GM19238 (cell line): ENCODE results near the gene WDR6.
A peak's percentile ranks its signal among the peaks of the same experiment; 100 is the strongest.
"Not testable (repeated sequence)": the region's sequence is repeated elsewhere in the genome, so short reads cannot be mapped to it uniquely, and the experiment has no call there.

Source experiments
- DNase-seq: peaks from one replicate; pipeline ENCODE4 v3.0.0; 2011; ENCODE audit warnings: low spot score; ENCODE audit not compliant: insufficient read length

WDR6 gene

DNA sequence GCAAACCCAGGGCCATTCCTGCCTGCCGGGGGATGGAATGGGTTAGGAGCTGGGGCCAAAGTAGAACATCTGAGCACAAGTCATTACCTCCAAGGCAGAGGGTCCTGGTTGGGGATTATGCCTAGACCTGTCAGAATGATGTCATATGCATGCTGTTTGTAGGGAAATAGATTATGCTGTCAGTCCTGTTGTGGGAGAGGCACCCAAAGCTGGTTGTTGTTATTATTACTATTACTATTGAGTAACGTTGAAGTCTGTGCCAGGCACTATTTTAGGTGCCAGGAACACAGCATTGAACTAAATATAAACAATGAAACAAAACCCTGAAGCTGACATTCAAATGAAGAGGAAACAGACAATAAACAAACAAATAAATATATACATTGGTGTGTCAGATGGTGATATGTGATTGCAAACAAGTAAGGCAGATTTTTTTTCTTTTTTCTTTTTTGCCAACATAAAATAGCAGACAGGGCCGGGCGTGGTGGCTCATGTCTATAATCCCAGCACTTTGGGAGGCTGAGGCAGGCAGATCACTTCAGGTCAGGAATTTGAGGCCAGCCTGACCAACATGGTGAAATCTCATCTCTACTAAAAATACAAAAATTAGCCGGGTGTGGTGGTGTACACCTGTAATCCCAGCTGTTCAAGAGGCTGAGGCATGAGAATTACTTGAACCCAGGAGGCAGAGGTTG lies 15.2 kb upstream of the WDR6 start:
- DNase-seq = no peak

DNA sequence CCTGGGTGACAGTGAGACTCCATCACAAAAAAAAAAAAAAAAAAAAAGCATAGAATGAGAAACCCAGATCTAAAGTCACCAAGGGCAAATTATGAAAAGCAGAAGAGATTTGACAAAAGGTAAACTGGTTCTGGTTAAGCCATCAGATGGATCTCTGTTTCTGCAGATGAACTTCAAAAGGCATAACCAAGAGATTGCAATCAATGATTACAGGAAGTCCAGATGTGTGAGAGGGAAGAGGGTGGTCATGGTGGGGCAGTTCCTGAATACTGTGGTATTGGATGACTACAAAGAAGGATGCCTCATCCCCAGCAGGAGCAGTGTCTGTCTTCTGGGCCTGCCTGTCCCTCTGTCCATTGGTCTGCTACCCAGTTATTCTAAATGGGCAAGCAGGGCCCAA lies 13.4 kb upstream of the WDR6 start:
- DNase-seq = no peak

DNA sequence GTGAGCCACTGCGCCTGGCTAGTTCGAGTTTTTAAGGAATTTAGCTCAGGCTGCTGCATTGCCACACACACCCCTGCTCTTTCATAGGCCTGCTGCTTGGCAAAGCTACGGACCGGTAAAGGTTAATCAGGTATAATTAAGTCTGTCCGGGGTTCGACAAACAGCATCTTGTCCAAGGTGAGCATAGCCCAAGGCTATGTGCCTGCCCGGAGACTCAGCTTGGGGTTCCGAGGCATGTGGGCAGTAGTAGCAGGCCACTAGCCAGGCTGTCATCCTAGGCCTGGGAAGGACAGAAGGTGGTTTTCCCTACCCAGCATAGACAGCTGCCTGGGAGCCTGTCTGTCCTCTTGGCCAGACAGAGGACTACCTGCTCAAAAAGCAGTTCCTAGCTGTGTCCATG lies 10.6 kb upstream of the WDR6 start:
- no peak for DNase-seq

DNA sequence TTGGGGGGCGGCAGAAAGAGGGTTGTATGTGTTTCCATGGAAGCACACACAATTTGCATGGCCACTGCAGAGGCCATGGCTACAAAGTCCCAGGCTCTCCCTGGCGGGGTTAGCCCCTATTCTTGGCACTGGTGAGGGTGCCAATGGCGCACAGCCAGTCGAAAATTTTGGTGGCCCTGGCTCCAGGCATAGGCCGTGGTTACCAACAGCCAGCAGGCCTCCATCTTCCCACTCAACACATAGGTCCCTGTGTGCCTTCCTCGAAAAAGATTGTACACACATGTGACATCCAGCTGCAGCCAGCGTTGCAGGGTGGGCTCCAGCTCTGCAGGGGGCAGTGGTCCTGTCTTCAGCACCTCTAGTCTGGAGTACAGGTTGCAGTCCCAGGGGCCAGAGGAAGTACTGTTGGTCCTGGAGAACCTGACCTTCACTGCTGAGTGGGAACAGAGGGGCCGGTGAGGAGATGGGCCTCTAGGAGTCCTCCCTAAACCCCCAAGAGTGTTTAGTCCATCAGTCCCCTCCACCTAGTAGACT lies 10.0 kb upstream of the WDR6 start:
- no peak for DNase-seq

DNA sequence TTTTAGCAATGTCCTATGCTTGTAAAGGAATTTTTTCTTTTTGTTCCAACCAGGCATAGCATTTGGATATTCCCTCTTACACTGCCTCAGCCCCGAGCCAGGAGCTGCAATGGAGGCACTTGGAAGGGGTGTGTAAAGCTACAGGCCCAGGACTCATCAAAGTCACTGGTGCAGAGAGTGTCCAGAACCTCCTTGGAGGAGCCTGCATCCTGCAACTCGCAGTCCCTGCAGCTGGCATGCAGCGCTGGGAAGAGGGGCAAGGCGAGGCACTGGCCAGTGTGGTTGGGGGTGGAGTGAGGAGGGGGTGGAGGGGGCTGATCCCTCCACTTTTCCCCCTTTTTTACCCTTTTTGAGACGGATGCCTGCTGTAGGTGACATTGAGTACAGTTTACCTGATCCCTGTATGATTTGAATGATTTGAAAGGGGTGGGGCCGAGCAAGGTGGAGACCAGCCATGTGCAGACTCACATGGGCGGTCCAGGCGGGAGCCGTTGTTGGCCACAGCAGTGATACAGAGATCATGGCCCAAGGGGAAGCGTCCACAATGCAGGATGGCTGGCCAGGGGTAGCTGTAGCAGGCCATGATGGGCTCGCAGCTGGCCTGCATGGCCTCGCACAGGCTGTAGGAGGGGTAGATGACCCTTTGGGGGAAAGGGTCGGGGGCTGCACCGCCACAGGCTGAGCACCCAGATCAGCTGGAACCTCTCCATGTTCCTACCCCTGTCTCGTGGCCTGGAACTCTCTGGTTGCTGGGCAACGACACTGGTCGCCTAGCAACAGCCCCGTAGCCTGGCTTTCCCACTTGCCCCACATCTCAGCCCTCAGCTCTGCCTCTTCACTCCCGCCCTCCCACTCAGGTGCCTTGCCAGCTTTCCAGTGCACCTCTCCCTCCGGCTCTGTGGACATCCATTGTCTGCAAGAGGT lies 9.2 kb upstream of the WDR6 start:
- no peak for DNase-seq

DNA sequence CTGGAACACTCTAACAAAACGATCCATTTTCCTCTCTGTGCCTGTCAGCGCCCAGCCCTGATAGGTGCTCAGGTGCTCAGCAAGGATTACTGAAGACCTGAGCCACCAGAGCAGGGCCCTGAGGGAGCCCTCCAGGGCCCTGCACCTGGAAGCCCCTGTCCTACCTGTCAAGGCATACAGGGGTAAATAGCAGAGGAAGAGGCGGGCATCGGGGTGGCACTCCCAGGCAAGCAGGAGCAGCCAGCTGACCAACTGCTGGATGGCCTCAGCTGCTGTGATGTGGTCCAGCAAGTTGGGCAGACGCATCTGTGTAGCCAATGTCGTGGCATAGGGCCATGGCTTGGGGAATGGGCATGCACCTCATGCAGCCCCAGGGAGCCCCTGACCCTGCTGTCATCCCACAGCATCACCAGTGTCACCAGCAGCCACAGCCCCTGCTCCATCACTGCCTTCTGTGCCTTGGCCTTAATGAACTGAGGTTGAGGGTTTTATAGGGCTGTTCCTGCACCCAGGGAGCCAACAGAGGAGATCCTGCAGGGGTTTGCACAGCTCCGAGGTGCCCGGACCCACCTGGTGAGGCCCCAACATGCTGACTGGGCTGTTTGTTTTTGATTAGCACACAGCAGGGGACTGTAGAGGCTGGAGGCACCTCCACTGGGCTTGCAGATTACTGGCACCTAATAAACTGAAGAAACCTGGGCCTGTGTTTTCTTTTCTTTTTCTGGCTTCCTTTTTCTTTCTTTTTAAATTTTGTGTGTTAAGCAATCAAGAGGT lies 7.9 kb upstream of the WDR6 start:
- DNase-seq = no peak

DNA sequence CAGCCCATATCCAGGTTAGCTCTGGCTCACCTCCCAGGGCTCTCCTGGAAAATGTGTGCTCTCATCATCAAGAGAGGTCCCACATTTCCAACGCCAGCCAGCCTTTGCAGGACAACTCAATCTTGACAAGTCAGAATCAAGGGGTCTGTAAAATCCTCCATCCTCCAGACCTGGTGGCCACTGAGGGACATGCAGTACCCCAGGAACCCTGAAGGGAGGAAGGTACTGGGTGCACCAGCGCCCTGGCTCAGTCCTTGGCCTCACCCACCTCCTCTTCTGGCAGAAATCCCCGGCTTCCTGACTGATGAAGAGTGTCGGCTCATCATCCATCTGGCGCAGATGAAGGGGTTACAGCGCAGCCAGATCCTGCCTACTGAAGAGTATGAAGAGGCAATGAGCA lies 6.0 kb upstream of the WDR6 start:
- no peak for DNase-seq

DNA sequence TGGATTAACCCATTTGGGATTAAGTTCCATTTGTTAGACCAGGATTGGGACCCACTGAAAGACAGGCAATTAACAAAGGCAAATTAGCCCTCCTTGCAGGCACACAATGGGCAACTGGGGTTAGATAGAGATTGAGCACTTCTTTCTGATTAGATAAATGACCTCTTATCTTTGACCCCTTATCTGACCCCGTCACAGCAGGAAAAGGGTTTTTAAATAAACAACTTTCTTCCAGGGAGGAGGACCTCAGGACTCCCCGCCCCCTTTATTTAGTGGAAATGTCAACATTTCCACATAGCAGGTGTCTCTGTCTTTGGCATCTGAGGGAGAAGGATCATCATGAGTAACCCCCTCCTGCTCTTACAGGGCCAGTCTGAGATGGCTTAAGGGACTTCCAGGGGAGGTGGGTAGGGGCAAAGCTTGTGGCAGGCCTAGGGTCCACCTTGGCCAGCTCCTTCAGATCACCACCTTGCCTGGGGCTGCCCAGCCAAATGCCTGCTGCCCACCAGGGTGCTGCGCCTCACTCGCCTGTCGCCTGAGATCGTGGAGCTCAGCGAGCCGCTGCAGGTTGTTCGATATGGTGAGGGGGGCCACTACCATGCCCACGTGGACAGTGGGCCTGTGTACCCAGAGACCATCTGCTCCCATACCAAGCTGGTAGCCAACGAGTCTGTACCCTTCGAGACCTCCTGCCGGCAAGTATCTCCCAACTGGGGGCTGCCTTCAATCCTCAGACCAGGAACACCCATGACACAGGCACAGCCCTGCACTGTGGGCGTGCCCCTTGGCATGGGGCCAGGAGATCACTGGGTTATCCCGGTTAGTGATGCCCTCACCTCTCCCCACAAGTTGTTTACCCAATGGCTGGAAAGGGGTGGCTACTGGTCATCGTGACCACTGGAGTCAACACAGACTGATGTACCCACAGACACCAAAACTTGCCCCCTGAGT lies 2.6 kb upstream of the WDR6 start:
- DNase-seq = no peak

DNA sequence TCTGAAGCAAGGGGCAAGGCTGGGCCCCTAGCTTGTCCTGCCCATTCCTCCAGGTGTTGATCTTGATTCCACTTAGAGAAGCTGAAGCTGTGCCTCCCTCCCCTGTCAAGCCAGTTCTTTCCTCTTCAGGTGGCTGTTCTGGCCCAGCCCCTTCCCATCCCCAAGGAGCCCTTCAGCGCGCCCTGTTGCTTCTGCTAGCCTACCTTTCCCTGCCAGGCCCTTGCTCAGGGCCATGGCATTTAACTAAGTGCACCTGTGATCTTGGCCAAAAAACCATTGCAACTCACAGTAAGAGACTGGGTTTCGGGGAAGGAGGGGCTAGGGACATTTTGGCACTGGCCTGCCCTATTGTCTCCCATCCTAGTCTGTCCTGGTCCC lies 1.9 kb upstream of the WDR6 start:
- DNase-seq = no peak

DNA sequence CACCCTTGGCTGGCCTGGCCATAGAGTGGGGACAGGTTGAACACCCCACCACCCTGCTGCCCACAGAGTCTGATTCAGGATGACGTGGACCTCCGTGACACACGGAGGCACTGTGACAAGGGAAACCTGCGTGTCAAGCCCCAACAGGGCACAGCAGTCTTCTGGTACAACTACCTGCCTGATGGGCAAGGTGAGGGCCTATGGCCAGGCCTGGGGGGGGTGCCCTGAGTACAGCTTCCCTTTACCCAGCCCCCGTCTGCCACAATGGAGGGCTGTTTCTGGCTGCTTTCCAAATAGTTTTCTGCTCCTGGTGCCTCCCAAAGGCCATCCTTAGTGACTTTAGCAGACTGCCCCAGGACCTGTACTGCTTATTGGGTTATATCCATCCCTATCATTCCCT lies 1.2 kb upstream of the WDR6 start:
- DNase-seq = no peak

DNA sequence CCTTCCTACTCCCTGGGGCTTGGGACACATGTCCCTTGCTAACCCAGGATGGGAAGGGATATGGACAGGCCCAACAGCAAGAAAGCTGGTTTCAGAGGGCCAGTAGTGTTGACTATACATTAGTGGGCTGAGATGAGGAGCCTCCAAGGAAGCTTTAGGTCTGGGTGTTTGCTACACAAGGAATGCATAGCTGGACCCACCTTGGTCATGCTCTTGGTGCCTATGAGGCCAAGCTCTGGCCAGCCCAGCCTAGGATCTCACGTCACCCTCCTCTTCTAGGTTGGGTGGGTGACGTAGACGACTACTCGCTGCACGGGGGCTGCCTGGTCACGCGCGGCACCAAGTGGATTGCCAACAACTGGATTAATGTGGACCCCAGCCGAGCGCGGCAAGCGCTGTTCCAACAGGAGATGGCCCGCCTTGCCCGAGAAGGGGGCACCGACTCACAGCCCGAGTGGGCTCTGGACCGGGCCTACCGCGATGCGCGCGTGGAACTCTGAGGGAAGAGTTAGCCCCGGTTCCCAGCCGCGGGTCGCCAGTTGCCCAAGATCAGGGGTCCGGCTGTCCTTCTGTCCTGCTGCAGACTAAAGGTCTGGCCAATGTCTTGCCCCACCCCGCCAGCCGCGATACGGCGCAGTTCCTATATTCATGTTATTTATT lies 653 bp upstream of the WDR6 start:
- DNase-seq = no peak

DNA sequence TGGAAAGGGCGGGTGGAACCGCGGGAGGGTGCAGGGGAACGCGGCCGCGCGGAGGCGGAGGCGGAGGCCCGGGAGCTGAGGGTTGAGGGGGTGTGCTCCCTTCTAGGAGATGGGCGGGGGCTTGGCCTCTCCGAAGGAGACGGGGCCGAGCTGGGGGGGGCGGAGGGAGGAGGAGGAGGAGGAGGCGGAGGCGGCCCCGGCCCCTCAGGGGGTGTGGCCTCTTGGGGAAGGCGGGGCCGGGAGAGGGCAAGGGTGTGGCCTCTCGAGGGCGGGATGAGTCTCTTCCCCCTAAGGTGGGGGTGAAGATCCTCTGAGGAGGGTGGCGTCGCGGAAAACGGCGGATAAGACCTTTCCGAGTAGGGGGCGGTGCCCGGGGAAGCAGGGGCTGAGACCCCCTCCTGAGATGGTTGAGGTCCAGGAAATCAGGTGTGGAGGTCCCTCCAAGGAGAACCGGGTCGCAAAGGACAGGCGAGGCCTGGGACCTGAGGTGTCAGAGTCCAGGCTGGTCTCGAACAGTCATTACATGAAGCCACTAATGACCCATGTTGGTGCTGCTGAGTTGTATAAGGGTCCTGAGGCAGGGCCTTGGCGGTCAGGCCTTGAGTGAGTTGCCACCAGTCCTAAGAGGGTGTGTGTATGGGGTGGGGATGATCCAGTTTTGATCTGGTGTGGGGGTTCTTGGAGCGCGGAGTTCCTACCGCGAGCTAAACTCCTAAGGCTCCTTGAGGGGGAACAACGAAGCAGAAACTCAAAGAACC lies 759 bp downstream of the WDR6 start:
- peak; percentile 77 for DNase-seq

DNA sequence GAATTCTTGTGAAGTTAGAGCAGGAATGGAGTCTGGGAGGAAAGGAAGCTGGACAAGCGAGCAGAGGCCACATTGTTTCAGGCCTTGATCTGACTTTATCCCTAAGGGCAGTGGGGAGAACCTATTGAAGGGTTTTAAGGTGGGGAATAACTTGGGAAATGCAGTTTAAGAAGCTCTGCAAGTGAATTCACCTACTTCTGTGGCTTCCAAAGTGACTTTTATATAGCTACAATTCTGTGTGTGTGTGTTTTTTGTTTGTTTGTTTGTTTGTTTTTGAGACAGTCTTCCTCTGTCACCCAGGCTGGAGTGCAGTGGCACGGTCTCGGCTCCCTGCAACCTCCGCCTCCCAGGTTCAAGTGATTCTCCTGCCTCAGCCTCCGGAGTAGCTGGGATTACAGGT lies 1.4 kb downstream of the WDR6 start:
- DNase-seq = not testable (repeated sequence)

DNA sequence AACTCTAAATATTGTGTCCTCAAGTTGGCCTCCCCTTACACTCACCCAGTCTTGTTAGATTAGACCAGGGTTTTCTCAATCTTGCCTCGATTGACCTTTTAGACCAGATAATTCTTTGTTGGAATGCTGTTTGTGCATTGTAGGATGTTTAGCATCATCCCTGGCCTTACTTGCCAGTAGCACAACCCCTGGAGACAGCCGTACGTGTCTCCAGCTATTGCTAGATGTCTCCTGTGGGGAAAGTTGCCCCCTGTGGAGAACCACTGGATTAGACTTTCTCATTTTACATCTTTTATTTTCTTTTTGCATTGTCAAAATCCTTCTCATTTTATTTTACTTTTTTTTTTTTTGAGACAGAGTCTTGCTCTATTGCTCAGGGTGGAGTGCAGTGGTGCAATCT lies 2.2 kb downstream of the WDR6 start:
- DNase-seq = no peak

DNA sequence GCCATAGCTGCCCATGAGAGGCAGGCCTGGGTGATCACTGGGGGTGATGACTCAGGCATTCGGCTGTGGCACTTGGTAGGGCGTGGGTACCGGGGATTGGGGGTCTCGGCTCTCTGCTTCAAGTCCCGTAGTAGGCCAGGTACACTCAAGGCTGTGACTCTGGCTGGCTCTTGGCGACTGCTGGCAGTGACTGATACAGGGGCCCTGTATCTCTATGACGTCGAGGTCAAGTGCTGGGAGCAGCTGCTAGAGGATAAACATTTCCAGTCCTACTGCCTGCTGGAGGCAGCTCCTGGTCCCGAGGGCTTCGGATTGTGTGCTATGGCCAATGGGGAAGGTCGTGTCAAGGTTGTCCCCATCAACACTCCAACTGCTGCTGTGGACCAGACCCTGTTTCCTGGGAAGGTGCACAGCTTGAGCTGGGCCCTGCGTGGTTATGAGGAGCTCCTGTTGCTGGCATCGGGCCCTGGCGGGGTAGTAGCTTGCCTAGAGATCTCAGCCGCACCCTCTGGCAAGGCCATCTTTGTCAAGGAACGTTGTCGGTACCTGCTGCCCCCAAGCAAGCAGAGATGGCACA lies 5.3 kb downstream of the WDR6 start:
- DNase-seq = no peak

DNA sequence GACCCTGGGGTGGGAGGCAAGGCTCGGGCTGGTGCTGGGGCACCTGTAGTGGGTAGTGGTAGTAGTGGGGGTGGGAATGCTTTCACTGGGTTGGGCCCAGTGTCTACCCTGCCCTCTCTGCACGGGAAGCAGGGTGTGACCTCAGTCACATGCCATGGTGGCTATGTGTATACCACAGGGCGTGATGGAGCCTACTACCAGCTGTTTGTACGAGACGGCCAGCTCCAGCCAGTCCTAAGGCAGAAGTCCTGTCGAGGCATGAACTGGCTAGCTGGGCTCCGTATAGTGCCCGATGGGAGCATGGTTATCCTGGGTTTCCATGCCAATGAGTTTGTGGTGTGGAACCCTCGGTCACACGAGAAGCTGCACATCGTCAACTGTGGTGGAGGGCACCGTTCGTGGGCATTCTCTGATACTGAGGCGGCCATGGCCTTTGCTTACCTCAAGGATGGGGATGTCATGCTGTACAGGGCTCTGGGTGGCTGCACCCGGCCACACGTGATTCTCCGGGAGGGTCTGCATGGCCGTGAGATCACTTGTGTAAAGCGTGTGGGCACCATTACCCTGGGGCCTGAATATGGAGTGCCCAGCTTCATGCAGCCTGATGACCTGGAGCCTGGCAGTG lies 6.0 kb downstream of the WDR6 start:
- DNase-seq = no peak

DNA sequence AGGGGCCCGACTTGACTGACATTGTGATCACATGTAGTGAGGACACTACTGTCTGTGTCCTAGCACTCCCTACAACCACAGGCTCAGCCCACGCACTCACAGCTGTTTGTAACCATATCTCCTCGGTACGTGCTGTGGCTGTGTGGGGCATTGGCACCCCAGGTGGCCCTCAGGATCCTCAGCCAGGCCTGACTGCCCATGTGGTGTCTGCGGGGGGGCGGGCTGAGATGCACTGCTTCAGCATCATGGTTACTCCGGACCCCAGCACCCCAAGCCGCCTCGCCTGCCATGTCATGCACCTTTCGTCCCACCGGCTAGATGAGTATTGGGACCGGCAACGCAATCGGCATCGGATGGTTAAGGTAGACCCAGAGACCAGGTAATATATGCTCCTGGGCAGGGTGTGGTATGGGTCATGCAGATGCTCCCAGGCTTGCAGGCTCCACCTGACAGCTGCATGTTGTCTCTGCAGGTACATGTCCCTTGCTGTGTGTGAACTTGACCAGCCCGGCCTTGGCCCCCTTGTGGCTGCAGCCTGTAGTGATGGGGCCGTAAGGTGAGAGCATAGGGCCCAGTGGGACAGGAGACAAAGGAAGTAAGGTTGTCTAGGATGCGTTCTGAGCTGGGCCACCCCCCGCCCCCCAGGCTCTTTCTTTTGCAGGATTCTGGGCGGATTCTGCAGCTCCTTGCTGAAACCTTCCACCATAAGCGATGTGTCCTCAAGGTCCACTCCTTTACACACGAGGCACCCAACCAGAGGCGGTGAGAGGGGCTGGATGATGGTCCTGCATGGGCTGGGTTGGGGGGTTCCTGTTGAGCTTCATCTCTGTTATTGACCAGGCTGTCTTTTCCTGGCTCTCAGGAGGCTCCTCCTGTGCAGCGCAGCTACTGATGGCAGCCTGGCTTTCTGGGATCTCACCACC lies 6.8 kb downstream of the WDR6 start:
- DNase-seq = peak; percentile 44

DNA sequence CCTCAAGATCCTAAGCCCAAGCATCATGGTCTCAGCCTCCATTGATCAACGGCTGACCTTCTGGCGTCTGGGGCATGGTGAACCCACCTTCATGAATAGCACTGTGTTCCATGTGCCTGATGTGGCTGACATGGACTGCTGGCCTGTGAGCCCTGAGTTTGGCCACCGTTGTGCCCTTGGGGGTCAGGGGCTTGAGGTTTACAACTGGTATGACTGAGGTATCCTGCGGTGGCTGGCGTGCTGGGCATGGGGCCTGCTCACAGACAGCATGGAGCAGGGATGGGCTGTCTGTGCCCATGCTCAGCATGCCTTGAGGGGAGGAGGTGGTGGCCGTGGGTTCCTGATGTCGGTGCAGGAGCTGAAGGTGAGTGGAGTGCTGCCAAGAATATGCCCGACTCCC lies 7.9 kb downstream of the WDR6 start:
- DNase-seq = no peak
